ENCODE data around the gene OR2AJ1. TPM values are rescaled to one million over a fixed set of nuclear protein-coding genes. Genes with fewer than 3 reads are reported as not detected.

Gene OR2AJ1, protein sequence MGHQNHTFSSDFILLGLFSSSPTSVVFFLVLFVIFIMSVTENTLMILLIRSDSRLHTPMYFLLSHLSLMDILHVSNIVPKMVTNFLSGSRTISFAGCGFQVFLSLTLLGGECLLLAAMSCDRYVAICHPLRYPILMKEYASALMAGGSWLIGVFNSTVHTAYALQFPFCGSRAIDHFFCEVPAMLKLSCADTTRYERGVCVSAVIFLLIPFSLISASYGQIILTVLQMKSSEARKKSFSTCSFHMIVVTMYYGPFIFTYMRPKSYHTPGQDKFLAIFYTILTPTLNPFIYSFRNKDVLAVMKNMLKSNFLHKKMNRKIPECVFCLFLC
- not detected in 2 replicates for total RNA-seq

DNA sequence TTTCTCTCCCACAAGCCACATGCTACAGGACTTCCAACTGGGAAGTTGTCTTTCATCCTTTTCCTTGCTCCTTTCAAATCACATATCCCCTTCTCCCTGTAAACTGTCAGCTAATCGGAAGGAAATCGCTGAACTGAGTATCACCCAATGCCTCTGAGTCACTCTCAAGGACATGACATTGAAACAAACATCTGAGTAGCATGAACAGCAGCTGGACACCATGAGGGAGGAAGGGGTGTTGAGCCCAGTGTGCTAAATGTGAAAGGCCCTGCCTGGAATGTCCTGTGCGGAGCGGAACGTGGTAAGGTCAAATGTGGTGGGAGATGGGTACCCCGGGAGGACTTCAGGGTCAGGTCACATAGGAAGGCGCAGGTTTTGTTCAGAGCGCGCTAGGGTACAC lies at the start of gene OR2AJ1:
Gene OR2AJ1, plus strand, starts transcription at position 22 of the 400 bp plus-strand sequence. CDS start 8,880 bp downstream, outside the sequence.

DNA sequence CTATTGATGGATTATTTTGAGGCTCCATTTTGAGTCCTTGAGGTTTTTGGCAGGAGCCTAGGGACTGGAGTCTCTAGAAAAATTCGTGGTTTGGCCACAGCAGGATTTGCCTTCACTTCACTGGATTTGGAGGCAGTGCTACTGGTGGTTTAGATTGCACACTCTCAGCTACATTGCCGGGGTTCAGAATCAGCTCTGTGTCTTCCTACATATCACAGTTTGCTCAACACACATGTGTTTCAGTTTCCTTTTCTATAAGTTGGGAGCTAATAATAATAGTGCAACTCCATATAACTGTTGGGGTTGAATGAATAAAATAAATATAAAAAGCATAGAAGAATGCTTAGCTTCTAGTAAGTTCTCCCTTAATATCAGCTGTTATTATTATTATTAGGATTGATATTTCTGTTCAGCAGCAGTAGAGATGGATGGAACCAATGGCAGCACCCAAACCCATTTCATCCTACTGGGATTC lies 29.5 kb upstream of the OR2AJ1 start, which contains the start of gene OR2W3:
Gene OR2W3, plus strand, starts transcription at position 425 of the 475 bp plus-strand sequence. Its CDS starts 0 bp downstream, at position 425.

DNA sequence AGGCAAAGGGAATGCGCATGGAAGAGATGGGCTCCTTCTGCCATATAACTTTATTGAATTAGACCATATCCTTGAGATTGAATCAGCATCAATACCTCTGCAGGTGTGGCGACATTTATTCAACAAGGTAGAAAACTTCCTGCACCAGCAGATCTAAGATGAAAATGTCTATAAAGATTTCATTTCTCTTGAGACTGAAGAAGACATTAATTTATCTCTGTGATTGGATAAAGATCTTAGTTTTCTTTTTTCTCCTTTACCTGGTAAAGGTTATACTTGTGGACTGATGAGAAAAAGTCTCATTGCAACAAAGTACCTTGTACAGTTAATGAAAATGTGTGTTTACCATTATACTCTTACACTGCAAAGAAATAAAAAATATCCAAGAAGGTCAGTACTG lies 4.7 kb upstream of the OR2AJ1 start, which contains the start of gene OR2T8:
Gene OR2T8, plus strand, starts transcription at position 301 of the 400 bp plus-strand sequence. CDS start 766 bp downstream, outside the sequence.

DNA sequence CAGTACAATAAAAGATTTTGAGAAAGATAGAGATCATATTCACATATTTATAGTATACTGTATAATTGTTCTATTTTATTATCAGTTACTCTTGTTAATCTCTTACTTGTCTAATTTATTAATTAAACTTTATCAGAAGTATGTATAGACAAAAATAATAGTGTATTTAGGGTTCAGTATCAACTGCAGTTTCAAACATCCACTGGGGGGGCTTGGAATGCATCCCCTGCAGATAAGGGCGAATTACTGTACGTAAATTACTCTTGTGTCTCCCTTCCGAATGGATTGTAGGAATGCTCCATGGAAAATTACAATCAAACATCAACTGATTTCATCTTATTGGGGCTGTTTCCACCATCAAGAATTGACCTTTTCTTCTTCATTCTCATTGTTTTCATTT lies 23.9 kb downstream of the OR2AJ1 start, which contains the start of gene OR2L8:
Gene OR2L8, plus strand, starts transcription at position 301 of the 400 bp plus-strand sequence. Its CDS starts 0 bp downstream, at position 301.

GRCh38 chr1:247964933-247965332 lies 40.2 kb downstream of the OR2AJ1 start, which contains the start of gene OR2AK2:
Gene OR2AK2, plus strand, starts transcription at chr1:247965233. Its CDS starts 144 bp downstream, at chr1:247965377.

Other genes starting within 250 kb of the OR2AJ1 start
- gene OR13G1, start 245.2 kb upstream of the OR2AJ1 start, total RNA-seq: not detected in 2 replicates
- gene OR6F1, start 208.2 kb upstream of the OR2AJ1 start, total RNA-seq: not detected in 2 replicates
- gene OR14K1, start 186.3 kb upstream of the OR2AJ1 start, total RNA-seq: not detected in 2 replicates
- not detected in 2 replicates for gene OR14A2, start 176.7 kb upstream of the OR2AJ1 start, total RNA-seq
- not detected in 2 replicates for gene OR1C1, start 164.3 kb upstream of the OR2AJ1 start, total RNA-seq
- gene OR14A16, start 100.8 kb upstream of the OR2AJ1 start, total RNA-seq: not detected in 2 replicates
- gene OR11L1, start 83.0 kb upstream of the OR2AJ1 start, total RNA-seq: not detected in 2 replicates
- gene TRIM58, start 67.7 kb upstream of the OR2AJ1 start, total RNA-seq: under 0.01 TPM in 1 of 2 replicates, not detected in the other
- not detected in 2 replicates for gene OR2W3, start 29.3 kb upstream of the OR2AJ1 start, total RNA-seq
- not detected in 2 replicates for gene OR2T8, start 4.6 kb upstream of the OR2AJ1 start, total RNA-seq
- not detected in 2 replicates for gene OR2L8, start 24.0 kb downstream of the OR2AJ1 start, total RNA-seq
- gene OR2AK2, start 40.3 kb downstream of the OR2AJ1 start, total RNA-seq: not detected in 2 replicates
- not detected in 2 replicates for gene OR2L5, start 88.8 kb downstream of the OR2AJ1 start, total RNA-seq
- gene OR2L2, start 105.2 kb downstream of the OR2AJ1 start, total RNA-seq: not detected in 2 replicates
- not detected in 2 replicates for gene OR2L3, start 121.9 kb downstream of the OR2AJ1 start, total RNA-seq
- gene OR2L13, start 170.3 kb downstream of the OR2AJ1 start, total RNA-seq: not detected in 2 replicates
- not detected in 2 replicates for gene OR2M5, start 220.3 kb downstream of the OR2AJ1 start, total RNA-seq
- not detected in 2 replicates for gene OR2M2, start 249.9 kb downstream of the OR2AJ1 start, total RNA-seq